LNCAP (cell line): ENCODE data around the gene HEXIM2.

Source experiments
- CTCF ChIP-seq: fragments of 450-650 bp; IDR thresholded peaks from 2 replicates; pipeline ENCODE4 v1.5.1; 2017; ENCODE audit warnings: mild to moderate bottlenecking

The HEXIM2 gene

GRCh38 chr17:45116434-45117016 is 45.1 kb upstream of the HEXIM2 start:
- TF ChIP-seq CTCF: no peak

- TF ChIP-seq CTCF: no peak
These were observed 44.3 kb upstream of the HEXIM2 start for GRCh38 chr17:45117334-45117733.

- no peak for TF ChIP-seq CTCF
These were observed 43.6 kb upstream of the HEXIM2 start for GRCh38 chr17:45117848-45118646.

- no peak for TF ChIP-seq CTCF
These were observed 43.0 kb upstream of the HEXIM2 start for GRCh38 chr17:45118691-45119090.

- no peak for TF ChIP-seq CTCF
These were observed 41.7 kb upstream of the HEXIM2 start for GRCh38 chr17:45119964-45120363.

GRCh38 chr17:45120558-45120957 is 41.1 kb upstream of the HEXIM2 start:
- no peak for TF ChIP-seq CTCF

GRCh38 chr17:45121055-45121454 is 40.6 kb upstream of the HEXIM2 start:
- TF ChIP-seq CTCF: no peak
